Measurements from ENCODE around the gene SELENOS.

The SELENOS gene

DNA sequence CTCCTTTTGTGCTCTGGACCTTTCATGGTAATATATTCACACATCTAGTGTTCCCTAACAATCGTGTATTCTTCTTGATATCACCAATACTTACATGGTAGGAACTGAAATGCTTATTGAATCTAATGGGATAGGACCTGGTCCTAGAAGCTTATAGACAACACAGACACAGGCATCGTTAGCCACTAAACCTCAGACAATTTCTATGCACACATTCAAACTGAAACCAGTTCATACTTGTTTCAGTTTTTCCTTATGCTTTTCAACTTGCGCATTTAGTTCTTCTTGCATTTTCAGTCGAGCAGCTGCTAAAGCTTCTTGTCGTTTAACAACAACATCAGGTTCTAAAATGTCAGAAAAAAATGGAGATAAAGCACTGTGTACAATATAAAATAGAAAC is 2.3 kb downstream of the SELENOS start:
- DNase-seq, result no peak

GRCh38 chr15:101273534-101273933 is 3.8 kb downstream of the SELENOS start:
- DNase-seq, result no peak

DNA sequence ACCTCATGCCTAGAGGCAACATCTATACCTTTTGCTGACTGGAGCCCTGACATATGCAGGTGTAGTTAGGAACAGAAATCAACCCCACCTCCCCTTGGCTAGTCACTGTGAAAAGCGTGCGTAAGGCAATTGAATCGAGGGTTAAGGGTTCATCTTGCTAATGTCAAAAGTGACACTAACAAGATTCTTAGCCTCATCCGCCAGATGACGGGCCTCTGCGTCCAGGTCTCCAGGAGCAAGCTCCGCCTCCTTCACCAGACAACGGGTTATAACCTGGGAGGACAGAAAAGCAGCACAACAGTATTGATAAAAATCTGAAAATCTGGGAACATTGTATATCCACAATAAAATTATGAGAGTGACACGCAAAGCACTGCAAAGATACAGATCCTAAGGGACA is 4.7 kb downstream of the SELENOS start:
- no peak for DNase-seq

DNA sequence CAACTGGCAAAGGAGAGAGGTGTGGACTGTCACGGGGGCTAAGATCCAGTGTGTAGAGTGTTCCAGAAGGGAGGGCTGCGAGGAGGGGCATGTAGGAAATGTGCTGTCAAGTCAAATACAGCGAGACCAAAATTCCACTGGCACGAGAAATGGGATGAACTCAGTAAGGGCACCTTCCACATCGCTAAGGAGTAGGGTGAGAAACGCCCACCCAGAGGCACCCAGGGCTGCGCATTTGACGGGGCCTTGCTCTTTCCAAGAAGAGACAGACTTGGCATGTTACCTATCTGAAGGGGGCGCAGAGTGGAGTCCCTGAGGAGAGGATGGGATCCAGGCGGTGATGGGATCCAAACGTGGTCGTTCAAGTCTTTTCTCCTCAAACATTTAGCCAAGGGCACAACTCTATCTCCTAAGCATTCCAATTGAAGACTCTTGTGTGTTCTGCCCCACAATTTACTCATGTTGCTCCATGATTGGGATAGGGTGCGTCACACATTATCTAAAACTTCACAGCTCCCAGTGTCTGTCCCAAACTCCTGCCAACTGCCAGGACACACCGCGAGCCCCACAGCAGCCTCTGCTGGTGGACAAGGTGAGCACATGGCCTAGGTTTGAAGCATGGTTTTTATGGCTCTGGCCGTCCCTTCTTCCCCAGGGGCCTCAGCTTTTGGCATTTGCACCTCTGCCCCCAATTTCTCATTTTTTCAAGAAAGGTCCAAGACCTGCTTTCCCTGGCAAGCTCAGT is 7.6 kb downstream of the SELENOS start:
- DNase-seq, result no peak

DNA sequence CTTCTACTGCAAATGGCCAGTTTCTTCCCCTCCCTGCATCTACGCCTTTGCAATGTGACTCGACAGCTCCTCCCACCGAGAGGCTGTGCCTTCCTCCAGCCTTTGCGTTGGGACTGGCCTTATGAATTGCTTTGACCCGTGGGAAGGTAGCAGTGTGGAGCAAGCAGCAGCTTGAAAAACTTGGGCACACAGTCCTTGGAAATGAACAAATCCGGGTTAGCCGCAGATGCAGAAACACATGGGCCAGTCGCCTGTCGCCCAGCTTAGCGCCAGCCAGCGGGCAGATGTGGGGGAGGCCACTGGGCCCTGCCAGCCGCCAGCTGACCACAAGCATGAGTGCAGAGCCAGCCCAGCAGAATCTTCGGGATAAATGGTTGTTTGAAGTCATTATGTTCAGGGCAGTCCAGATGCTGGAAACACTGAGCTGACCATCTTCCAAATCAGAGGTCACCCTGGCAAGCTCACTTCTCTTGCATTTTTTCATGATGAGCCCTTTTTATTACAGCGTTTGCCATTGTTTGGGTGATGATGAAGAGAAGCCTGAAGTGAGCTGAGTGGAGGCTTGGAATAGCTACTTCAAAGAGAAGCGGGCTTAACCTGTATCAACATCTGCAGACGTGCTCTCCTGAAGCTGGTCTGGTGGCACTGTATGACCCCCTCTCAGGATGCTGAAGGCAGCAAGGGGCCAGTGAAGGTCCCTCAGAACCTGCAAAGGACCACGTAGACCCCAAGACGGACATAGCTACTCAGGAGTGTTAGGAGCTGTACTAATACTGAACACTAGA is 9.8 kb downstream of the SELENOS start:
- DNase-seq, result no peak

DNA sequence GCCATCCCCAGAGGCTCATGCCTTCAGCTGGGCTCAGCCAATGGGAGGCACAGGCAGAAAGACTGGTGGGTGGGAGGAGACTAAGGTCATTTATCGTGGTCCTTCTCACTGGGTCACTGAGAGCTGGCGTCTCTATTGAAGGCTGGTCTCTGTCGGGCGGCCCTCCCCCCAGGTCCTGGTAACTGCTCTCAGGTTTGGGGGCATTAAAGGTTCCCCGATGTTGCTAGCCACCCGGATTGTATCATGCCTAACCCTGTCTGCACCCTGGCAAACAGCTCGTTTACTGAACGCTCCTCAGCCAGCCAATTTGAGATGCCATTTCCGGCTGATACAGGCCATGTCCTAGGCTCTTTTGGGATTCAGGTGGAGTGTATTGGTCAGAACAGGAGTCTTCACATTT is 10.5 kb downstream of the SELENOS start:
- DNase-seq, result no peak

DNA sequence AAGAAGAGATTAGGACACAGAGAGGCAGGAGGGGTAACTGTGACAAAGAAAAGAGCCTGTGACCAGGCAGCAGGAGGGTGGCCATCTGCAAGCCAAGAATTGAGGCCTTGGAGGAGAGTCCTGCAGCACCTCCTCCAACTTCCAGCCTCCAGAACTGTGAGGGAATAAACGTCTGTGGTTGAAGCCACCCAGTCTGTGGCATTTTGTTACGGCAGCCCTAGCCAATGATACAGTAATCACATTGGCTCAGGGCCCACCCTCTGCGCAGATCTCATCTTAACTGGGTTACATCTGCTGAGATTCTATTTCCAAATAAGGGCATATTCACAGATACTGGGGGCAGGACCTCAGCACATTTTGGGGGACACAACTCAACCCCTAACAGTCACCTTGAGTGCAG is 11.3 kb downstream of the SELENOS start:
- no peak for DNase-seq

GRCh38 chr15:101264911-101265641 is 12.2 kb downstream of the SELENOS start:
- DNase-seq, result no peak

DNA sequence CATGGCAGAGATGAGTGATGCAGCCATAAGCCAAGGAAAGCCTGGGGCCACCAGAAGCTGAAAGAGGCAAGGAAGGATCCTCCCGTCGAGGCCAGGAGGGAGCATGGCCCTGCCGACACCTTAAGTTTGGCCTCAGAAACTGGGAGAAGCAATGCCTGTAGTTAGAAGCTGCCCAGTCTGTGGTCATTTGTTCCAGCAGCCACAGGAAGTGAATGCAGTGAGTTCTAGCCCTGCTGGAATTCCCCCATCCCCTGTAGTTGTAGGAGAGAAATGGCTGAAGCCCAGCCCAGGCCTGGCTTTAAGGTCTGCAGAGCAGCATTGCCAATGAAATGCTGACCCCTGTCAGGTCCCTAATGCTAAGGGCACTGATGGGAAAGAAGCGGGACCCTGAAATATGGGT is 13.3 kb downstream of the SELENOS start:
- DNase-seq, result no peak

GRCh38 chr15:101262551-101262950 is 14.7 kb downstream of the SELENOS start:
- DNase-seq, result no peak

DNA sequence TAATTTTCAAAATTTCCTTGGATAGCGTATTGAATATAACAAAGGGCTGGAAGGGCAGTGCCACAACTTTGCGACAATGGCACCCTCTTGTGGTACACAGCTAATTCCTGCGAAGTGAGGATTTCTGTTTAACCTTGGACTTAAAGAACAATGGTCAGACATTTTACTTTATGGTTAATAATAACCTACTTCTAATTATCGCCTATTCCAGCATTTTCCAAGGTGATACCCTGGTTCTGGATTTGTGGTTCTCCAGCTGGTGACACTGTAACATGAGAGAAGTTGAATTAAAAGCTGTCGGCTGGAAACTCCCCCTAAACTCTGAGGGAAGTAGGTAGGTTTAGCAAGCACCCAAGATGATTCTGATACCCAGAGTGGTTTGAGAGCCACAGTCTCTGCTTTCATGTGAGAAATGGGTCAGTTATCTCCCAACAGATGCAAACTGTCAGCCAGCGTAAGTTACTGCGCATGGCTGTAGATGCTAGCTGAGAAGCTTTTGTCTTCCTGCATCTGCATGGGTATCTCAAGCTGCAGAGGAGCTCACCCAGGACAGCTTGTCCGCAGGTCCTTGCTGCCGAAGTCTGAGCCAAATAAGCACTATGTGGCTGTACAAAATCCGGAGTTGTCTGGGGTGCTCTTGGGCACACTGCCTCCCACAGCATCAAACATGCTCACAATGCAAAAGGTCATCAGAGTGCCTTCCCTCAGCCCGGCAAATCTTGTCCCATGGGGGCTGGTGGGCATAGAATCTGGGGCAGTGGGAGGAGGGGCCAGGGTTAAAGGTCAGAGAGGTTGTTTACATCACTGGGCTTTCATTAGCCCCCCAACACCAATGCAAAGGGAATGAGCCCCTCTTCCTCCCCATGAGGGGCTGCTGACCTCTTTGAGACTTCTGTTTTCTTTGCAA is 18.8 kb downstream of the SELENOS start:
- peak; percentile 46 for DNase-seq

DNA sequence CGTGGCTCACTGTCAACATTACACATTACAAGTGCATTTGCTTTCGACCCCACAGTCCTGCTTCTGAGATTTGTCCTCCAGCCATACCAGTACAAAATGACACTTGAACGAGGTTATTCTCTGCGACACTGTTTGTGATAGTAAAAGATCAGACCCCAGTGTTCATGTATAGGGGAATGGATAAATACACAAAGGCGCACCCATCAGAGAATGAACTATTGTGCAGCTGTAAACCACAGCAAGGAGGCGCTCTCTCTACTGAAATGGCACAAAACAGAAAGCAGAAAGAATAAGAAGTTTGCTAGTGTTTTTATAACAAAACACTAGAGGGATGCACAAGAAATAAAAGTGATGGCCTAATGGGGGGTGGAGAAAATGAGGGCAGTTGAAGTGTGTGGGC is 20.5 kb downstream of the SELENOS start:
- no peak for DNase-seq

DNA sequence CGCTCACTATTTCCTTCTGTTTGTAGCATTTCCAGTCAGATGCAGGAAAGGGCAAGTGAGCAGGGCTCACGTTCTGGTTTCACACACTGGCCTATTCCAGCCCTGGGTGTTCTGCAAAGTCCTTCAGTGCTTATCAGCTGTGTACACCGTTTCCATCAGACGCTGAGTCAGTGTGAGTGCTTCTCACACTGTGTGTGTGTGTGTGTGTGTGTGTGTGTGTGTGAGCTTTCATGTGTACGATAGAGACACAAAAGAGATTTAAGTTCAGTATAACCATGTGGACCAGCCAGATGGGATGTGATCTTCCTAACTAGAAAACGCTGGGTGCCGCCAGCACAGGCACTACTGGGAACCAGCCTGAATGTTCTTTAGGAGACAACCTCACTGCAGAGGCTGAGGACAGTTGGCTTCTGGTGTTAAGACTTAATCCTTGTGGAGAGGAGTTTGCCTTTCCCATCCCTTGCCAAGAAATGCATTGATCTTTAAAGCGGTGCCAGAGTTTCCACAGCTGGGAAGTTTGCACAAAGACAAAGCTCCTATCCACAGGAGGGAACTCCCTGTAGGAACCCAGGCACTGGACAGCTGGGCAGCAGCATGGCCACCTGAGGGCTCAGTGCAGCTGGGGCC is 21.6 kb downstream of the SELENOS start:
- no peak for DNase-seq

GRCh38 chr15:101255051-101255395 is 22.3 kb downstream of the SELENOS start:
- DNase-seq, result no peak

- DNase-seq, result no peak
Observed at GRCh38 chr15:101254157-101255050, 22.9 kb downstream of the SELENOS start.

DNA sequence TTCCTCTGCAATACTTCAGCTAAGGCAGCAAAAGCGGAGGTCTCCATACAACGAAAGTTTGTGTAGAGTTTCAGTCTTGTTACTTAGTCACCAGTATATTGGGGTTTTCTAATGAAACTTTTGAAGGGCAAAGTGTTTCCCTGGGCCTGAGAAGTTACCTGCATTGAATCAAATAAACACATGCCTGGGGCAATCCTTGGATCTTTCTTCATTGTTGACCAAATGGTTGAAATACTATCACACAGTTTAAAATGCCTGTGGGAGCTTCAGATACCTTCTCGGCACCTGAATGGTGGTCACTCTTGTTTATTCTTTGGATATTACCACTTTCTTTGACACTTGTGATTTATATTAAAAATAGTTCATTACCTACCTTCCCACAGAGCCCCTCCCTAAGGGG is 24.4 kb downstream of the SELENOS start:
- no peak for DNase-seq

DNA sequence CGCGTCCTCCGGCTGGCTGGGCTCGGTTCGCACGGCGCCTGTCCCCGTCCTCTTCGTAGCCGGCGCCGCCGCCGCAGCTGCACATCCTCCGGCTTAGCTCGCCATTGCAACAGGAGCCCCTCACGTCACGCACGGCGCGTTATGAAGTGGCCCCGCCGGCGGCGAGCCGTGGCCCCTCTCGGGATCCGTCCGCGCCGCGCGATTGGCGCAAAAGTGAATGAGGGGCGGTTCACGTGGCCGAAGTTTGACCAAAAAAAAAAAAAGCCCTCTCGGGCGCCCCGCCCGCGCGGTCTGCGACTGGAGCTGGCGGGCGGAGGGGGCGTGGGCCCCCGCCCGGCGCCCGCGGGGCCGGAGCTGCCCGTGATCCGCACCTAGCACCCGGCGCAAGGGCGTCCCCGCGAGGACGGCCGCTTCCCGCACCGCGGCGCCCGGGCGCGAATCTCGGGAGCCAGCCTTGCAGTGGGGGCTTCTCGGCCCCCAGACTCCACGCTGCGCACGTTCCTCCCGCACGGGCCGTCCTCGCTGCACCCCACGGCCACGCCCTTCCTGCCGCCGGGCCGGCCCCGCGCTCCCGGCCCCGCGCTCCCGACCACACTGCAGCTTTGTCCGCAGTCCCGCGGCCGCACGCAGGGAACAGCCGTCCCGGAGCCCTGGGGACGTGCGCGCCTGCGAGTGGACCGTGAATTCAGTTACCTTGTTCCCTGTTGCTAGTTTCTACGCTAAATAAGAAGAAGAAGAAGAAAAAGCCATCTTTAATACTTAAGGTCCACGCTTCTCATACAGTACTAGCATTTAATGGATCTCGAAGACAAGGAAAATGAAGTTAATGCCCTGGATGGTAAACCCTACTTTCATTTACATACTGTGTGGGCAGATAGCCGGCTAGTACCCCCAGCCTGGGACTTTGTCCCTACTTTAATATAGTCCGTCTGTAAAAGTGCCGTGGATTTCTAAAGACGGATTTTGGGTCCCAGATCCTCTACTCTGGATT is 25.2 kb downstream of the SELENOS start, which contains the start of gene CHSY1:
CHSY1 (minus strand) TSS at position 219 of the 991 bp plus-strand sequence. CDS start 592 bp downstream, outside the sequence.
- DNase-seq, result peak; percentile 84

DNA sequence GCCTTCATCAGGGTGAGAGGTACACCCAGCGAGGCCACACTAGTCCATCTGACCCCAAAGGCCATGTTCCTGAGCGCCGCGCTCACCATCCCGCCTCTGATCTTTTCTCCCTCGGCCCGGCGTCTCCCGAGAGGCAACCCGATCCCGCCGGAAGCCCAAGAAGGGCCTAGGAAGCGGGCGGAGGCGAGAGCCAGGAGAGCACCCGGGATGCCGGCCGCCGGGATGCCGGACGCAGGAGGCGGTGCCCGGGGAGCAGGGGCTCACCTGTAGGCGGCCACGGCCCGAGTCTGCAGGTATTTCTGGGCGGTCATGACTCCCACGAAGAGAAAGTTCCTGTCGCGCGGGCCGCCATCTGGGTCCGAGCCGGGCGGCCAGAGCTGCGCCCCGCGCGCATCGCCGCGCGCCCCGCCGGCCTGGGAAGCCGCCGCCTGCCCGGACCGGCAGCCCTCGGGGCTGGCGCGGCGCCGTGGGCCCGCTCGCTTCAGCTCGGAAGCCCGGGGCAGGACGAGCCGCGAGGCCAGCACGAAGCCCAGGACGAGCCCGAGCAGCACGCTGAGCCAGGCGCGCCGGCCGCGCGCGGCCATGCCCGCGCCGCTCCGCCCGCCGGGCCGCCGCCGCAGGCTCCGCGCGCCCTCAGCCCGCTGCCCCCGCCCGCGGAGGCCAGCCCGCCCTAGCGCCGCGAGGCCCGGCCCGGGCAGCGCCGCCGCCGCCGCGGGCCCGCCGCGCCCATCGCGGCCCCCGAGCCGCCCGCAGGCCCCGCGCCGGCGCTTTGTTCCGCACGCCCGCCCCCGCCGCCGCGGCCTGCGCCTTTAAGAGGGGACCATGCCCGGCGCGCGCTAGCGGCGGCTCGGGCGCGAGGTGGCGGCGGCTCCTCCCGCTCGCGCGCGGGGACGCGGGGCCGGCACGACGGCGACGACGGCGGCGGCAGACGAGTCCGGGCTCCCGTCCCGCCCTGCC is 26.1 kb downstream of the SELENOS start:
- DNase-seq, result peak; percentile 10
